Stomach (tissue), 4 donors: ENCODE data around the gene CYSTM1.

Source experiments
- CTCF ChIP-seq, 7 experiments: fragments of 450-650 bp in 4 of 7; fragments of 200-600 bp in 3 of 7; sonication (generic) in 3 of 7; IDR thresholded peaks; one replicate each; pipeline ENCODE4 v1.5.1; 2016 to 2019; ENCODE audit warnings: antibody characterized with exemption in 7 of 7, control low read depth in 2 of 7, mild to moderate bottlenecking in 1 of 7
- EP300 ChIP-seq: sonication (generic); formaldehyde crosslinking; IDR thresholded peaks from one replicate; pipeline ENCODE4 v1.6.1; 2017; ENCODE audit warnings: antibody characterized with exemption
- POLR2A ChIP-seq, 4 donors: fragments of 450-650 bp; IDR thresholded peaks; one replicate each; pipeline ENCODE4 v1.6.1; 2016; ENCODE audit warnings: antibody characterized with exemption in 4 of 4, control low read depth in 2 of 4, mild to moderate bottlenecking in 1 of 4, moderate library complexity in 1 of 4
- POLR2AphosphoS5 ChIP-seq, 3 donors: sonication (generic); formaldehyde crosslinking; IDR thresholded peaks; one replicate each; pipeline ENCODE4 v1.6.1; 2016; ENCODE audit warnings: antibody characterized with exemption in 3 of 3

DNA sequence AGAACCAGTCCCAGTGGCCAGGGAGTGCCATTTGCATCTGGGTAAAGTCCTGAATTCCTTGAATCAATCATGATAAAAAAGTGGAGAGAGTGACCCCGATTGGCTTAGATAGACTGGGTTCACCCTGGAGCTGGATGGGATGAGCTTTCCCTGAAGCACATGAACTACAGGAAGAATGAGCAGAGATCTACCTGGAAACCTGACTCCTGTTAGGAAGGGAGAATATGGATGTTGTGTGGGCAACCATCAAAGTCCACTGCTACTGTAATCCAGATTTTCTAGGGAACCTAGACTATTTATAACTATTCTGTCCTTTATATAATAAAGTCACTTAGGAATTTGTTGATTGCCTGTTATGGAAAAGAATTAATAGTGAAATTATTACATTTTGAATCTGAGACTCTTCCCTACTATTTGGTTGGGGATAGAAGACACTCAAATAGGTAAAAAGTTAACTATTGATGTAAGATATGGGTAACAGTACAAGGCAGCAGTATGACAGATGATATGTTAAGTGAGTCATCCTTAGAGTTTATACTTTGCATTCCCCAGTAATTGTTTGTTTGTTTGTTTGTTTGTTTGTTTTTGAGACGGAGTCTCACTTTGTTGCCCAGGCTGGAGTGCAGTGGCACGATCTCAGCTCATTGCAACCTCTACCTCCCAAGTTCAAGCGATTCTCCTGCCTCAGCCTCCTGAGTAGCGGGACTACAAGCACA is 17.9 kb downstream of the CYSTM1 start:
- TF ChIP-seq CTCF (IDR thresholded peaks at IDR 0.05), result no peak
- TF ChIP-seq POLR2A (IDR thresholded peaks at IDR 0.05), result no peak
- no peak for TF ChIP-seq EP300
- no peak for TF ChIP-seq POLR2AphosphoS5 (IDR thresholded peaks at IDR 0.05)
